Hippocampal formation (tissue), 2 donors: Measurements from ENCODE around the gene SPATA19.
"Not testable (repeated sequence)": the region's sequence is repeated elsewhere in the genome, so short reads cannot be mapped to it uniquely, and the experiment has no call there.

ENCODE experiments used
- DNase-seq, 2 donors: peaks; one replicate each; lab custom pipeline; 2025; lab: John Stamatoyannopoulos, UW

Gene SPATA19, protein sequence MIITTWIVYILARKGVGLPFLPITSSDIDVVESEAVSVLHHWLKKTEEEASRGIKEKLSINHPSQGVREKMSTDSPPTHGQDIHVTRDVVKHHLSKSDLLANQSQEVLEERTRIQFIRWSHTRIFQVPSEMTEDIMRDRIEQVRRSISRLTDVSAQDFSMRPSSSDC

DNA sequence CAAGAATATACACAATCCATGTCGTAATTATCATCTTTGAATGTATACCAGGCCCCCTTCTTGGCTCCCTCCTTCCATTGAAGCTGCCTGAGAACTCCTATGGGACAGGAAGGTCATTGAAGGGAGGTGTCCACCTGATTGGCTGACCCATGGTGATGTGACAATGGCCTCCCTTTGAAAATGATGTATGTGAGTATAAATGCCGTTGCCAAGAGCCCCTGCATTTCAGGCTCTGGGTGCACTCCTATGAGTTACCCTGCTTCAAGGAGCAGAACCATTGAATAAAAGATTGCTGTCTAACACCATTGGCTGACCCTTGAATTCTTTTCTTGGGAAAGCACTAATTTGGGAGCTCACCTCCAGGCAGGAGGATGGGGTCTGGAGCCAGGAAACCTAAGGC, at the start of gene SPATA19:
SPATA19 (minus strand) TSS at position 101 of the 400 bp plus-strand sequence; CDS start at position 34, 67 bp downstream.
- DNase-seq: no peak

DNA sequence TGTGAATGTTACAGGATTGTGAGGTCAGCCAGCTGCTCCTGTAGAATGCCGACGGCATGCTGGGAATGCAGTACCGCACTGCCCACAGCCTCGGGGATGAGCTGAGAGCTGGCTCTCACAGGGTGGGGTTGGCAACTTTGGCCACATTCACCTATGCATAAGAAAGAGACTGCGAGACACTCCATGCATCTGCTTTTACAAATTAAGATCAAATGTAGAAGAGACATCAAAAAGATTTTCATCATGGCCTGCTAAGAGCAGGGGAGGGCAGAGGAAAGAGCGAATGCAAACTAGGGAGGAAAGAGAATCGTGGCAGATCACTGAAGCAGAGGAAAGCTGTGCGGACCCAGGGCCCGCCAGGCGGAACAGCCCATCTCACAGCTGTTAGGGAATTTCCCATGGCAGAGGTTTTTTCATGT, 49.8 kb upstream of the SPATA19 start:
- DNase-seq: no peak

DNA sequence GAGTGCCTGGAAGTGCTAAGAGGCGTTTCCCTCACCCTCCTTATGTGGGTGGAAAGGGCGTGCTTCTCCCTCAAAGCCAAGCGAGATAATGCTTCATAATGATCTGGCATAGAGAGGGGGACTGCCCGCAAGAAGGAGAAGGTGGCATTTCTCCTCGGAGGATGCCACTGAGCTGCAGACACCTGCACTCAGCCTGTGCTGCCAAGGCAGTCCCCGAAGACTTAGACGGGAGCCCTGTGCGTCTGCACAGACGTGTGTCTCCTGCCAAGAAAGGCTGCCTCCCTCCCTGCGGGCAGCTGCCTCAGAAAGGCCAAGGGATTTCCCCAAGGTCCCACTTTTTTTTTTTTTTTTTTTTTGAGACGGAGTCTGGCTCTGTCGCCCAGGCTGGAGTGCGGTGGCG, 48.1 kb upstream of the SPATA19 start:
- DNase-seq: no peak

- no peak for DNase-seq
Measured at GRCh38 chr11:133892584-133893380, 47.5 kb upstream of the SPATA19 start.

- no peak for DNase-seq
Measured at GRCh38 chr11:133892126-133892525, 46.8 kb upstream of the SPATA19 start.

DNA sequence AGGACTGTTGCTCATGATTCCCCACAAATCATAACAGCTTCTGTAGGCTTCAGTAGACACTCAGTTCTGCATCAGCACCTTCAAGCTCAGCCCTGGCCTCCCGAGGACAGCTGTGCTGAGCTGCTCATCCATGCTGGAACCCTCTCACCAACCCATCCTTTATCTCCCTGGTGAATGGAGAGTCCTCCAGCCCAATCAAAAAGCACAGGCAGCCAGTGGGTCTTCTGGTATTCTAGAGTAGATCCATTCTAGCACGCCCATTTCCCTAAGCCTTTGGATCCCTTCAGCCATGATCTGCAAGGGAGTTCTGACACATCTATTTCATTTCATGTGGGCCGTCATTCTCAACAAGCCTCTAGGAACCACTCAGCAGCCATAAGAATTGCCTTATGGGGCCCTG, 44.6 kb upstream of the SPATA19 start:
- DNase-seq: no peak

- no peak for DNase-seq
Measured at GRCh38 chr11:133889188-133889587, 43.9 kb upstream of the SPATA19 start.

GRCh38 chr11:133887692-133888332, 42.5 kb upstream of the SPATA19 start:
- DNase-seq: no peak

GRCh38 chr11:133886029-133886428, 40.7 kb upstream of the SPATA19 start:
- no peak for DNase-seq

DNA sequence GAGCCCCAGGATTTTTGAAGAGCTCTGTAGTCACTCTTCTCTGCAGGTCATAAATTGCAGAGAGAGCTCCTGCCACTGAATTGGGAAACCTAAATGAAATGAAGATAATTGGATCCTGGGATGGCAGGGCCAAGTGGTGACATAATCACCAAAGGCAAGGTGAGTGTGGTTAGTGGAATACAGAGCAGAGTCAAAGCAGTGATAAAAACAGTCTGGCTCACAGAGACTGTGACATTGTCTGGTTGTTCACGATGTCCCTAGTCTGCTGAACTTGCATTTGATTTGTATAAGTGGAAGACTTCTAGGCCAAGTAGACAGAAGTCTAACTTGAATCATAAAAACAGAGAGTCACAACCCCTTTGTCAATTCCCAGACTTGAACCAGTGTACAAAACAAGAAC, 26.8 kb upstream of the SPATA19 start:
- DNase-seq: no peak

DNA sequence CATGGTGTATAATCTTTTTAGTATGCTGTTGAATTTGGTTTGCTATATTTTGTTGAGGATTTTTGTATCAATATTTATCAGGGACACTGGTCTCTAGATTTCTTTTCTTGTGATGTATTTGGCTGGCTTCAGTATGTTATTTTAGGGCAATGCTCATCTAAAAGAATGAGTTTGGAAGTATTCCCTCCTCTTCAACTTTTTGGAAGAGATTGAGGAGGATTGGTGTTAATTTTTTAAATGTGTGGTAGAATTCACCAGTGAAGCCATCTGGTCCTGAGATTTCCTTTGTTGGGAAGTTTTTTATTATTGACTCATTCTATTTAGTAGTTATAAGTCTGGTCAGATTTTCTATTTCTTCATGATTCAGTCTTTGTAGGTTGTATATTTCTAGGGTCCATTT, 22.1 kb upstream of the SPATA19 start:
- no peak for DNase-seq

DNA sequence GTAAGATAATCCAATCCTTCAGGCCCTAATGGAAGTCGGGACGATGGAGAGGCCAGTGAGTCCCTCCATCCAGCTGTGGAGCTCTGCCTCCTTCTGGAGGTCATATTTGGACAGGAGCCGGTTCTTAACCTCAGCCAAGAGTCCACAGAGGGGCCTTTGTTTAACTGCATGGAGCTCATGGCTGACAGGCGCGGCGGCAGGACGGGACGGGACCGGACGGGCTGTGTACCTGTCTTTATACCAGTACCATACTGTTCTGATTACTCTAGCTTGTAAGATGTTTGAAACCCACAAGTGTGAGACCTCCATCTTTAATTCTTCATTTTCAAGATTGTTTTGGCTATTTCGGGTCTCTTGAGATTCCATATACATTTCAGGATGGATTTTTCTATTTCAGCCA, 20.2 kb upstream of the SPATA19 start:
- DNase-seq: no peak

DNA sequence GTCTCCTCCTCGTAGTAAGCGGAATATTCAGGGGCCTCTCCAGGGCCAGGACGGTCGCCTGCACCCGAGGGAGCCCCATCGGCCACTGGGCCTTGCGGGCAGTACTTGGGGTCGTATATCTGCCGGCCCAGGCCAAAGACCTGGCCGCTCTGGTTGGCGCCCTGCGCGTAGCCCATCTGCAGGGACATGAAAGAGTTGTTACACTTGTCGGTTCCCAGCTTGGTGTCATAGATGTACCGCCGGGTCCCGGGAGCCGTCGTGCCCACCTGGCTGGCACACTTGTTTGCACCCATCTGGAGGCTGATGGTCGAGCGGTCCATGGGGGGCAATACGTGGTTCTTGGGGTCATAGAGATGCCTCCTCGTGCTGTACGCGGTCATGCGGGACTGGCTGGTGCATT, 19.4 kb upstream of the SPATA19 start:
- DNase-seq: no peak

DNA sequence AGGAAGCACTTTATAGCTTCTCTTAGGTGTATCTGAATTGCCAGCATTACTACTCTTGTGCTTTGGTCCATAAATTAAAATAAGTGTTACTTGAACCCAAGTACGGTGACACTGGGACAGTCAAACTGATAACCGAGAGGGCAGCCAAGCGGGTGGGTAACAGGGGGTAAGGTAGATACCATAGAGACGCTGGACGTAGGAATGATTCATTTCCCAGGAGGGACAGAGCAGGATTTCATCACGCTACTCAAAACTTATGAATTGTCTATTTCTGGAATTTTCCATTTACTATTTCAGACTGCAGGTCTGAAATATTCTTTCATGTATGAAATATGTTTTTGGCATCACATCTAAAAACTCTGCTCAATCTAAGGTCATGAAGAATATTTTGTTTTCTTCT, 14.8 kb upstream of the SPATA19 start:
- no peak for DNase-seq

GRCh38 chr11:133854330-133854960, 9.1 kb upstream of the SPATA19 start:
- not testable (repeated sequence) for DNase-seq

- DNase-seq: no peak
Measured at GRCh38 chr11:133844217-133844616, 1.1 kb downstream of the SPATA19 start.

DNA sequence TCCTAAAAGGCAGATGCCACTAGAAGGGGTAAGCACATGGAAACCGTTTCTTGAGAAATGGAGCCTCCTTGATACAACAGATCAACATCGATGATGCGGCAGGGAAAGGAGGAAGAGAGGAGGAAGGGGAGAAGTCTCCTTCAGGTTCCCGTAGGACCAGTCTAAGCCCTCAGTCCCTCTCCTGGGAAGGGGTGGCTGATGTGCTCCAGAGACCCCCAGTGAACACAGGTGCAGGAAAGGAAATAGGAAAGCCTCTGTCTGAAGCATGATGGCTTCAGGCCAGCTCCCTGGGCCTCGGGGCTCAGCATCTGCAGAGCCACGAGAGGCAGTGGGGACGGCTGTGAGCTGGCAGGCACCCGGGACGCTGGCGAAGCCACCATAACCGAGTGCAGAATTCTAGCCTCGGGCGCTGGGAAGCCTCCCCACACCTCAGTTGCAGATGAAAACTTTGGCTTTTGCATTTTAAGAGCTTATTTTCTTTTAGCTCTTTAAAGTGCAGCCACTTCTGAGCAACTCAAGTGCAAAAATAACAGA, 1.8 kb downstream of the SPATA19 start:
- DNase-seq: no peak

GRCh38 chr11:133842730-133843129, 2.6 kb downstream of the SPATA19 start:
- no peak for DNase-seq

DNA sequence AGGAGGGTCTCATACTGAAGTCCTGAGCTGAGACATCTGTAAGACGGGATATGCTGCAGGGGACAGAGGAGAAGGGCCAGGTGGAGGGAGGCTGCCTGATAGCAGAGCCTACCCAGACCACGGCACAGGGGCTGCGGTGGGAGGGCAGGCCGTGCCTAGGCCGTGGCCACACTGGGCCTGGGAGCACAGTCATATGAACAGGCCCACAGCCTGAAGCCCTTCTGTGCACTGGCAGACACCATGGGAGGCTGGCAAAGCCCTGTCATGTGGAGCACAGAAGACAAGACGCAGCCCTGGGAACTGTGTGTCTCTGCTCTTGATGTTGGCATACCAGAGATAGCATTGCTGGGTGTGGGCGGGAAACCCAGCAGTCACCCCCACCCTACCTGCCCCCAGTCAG, 3.3 kb downstream of the SPATA19 start:
- DNase-seq: no peak

DNA sequence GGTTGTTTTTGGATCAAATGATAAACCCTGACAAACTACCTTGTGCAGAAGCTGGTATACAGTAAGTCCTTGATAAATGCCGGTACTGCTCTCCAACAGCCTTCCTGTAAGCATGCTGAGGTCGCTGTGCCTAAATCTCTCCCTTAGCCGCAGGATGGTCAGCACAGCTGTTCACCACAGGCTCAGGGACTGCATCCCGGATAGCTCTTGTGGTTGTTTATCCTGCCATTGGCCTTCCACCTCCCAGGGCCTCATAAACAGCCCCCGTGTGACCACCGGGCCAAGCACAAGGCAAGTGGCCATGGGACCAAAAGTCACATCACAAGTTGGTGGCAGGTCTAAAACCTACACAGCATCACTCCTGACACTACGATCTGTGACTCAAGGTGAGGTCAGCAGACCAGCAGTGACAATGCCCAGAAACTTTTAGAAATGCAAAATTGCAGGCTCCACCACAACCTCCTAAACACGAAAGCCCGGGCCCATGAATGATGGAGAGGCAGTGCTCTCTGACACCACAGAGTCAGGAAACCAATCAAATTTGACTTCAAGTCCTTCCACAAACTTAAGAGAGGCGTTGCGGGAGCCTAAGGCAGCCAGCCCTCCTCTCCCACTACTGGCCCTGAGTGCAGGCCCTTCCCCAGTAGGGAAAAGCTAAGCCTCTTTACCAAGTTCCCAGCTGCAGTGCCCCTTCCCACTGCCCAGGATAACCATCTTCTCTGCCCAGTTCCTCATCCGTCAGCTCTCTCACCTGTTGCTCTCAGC, 3.9 kb downstream of the SPATA19 start:
- no peak for DNase-seq

DNA sequence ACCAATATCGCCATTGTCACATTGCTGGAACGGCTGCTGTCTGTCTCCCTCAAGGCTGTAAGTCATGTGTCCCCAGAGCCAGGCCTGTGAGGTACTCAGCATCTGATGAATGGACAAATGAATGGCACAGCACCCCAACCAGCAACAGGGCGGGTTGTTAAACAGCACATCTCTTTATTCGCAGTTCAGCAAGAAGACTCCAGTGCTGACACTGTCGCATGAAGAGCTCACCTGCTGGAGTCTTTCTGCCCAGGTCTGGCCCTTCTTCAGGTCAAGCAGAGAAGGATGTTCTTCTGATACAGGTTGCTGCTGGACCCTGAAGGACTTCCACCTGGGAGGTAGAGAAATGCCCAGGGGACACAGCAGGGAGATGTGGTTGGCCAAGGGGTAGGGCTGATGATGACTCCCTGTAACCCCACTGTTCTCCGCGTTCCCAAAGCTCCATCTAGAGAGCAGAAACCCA, 4.8 kb downstream of the SPATA19 start:
- no peak for DNase-seq
